ENCODE measurements around the gene MFAP3. TPM values are rescaled to one million over a fixed set of nuclear protein-coding genes. Genes with fewer than 3 reads are reported as not detected.
A peak's percentile ranks its signal among the peaks of the same experiment; 100 is the strongest.

MFAP3 gene
- total and polyA plus RNA-seq, 2 donors from 2014 or later: 3.1 to 36.4 TPM

- Histone ChIP-seq H3K9me3 (ENCODE audit: control insufficient read depth in 2 of 3, insufficient read depth in 1 of 3, low read length in 3 of 3) (no peaks in the 10 kb centered on the region), H3K9ac (ENCODE audit: low read length in 3 of 3) (peak overlapping the region in 1 of 3 donors; percentile 13), H3K27ac (ENCODE audit: low read depth in 2 of 2, low read length in 2 of 2) (no peak overlapping the region), H3K4me1 (ENCODE audit: control insufficient read depth in 2 of 3, insufficient read depth in 2 of 3, low read depth in 1 of 3, low read length in 3 of 3) (no peaks in the 10 kb centered on the region), H3K4me3 (ENCODE audit: low read length in 3 of 3) (no peak overlapping the region), H3K27me3 (ENCODE audit: control insufficient read depth, insufficient read depth, low read length) (no peaks in the 10 kb centered on the region), H3K36me3 (ENCODE audit: control insufficient read depth in 2 of 3, insufficient read depth in 3 of 3, low read length in 3 of 3) (no peaks in the 10 kb centered on the region)
- FAIRE-seq: no peak
- no peak for TF ChIP-seq CTCF (IDR thresholded peaks at IDR 0.05; ENCODE audit: borderline replicate concordance, extremely low read depth, insufficient read depth)
- intact Hi-C loops (cut with DNase I): loop anchor here (5.0 to 10.0 kb wide), 2 partner anchors 103 to 335 kb away; no protein-coding TSS in a partner anchor
- DNase-seq: no peak
These were observed 33.1 kb downstream of the MFAP3 start for GRCh38 chr5:154071799-154072413.

GRCh38 chr5:154072414-154073171, 33.8 kb downstream of the MFAP3 start:
- FAIRE-seq (no peak), DNase-seq (peak; percentile 84 to 91 (median 86))
- no peaks in the 10 kb centered on the region for H3K27me3 ChIP-seq (ENCODE audit: control insufficient read depth, insufficient read depth, low read length)
- H3K9me3 ChIP-seq (ENCODE audit: control insufficient read depth in 2 of 3, insufficient read depth in 1 of 3, low read length in 3 of 3): no peaks in the 10 kb centered on the region
- H3K27ac ChIP-seq (ENCODE audit: low read depth in 2 of 2, low read length in 2 of 2): no peak overlapping the region
- intact Hi-C loops (cut with DNase I): loop anchor here (5.0 to 10.0 kb wide), 2 partner anchors 102 to 335 kb away; no protein-coding TSS in a partner anchor
- peak; percentile 92 for TF ChIP-seq CTCF (IDR thresholded peaks at IDR 0.05; ENCODE audit: borderline replicate concordance, extremely low read depth, insufficient read depth)
- no peaks in the 10 kb centered on the region for H3K4me1 ChIP-seq (ENCODE audit: control insufficient read depth in 2 of 3, insufficient read depth in 2 of 3, low read depth in 1 of 3, low read length in 3 of 3)
- H3K9ac ChIP-seq (ENCODE audit: low read length in 3 of 3): peak overlapping the region in 1 of 3 donors; percentile 13
- H3K36me3 ChIP-seq (ENCODE audit: control insufficient read depth in 2 of 3, insufficient read depth in 3 of 3, low read length in 3 of 3): no peaks in the 10 kb centered on the region
- H3K4me3 ChIP-seq (ENCODE audit: low read length in 3 of 3): no peak overlapping the region

GRCh38 chr5:154076240-154076922, 37.6 kb downstream of the MFAP3 start:
- Histone ChIP-seq H3K4me3 (ENCODE audit: low read length in 3 of 3) (no peak overlapping the region), H3K4me1 (ENCODE audit: control insufficient read depth in 2 of 3, insufficient read depth in 2 of 3, low read depth in 1 of 3, low read length in 3 of 3) (no peaks in the 10 kb centered on the region), H3K9me3 (ENCODE audit: control insufficient read depth in 2 of 3, insufficient read depth in 1 of 3, low read length in 3 of 3) (no peaks in the 10 kb centered on the region), H3K9ac (ENCODE audit: low read length in 3 of 3) (no peak overlapping the region), H3K27me3 (ENCODE audit: control insufficient read depth, insufficient read depth, low read length) (no peaks in the 10 kb centered on the region), H3K27ac (ENCODE audit: low read depth in 2 of 2, low read length in 2 of 2) (no peak overlapping the region), H3K36me3 (ENCODE audit: control insufficient read depth in 2 of 3, insufficient read depth in 3 of 3, low read length in 3 of 3) (no peaks in the 10 kb centered on the region)
- FAIRE-seq (no peak), DNase-seq (no peak)
- intact Hi-C loops (cut with DNase I): loop anchor here (10.0 kb wide), 1 partner anchor 98 kb away; no protein-coding TSS in a partner anchor
- TF ChIP-seq CTCF (IDR thresholded peaks at IDR 0.05; ENCODE audit: borderline replicate concordance, extremely low read depth, insufficient read depth): no peak
